SJCRH30 (cell line): ENCODE measurements around the gene ZFYVE28. TPM values are rescaled to one million over a fixed set of nuclear protein-coding genes. Genes with fewer than 3 reads are reported as not detected.

ENCODE experiments used
- DNase-seq, 2 experiments: peaks; one replicate each; pipeline ENCODE4 v3.0.0-alpha.2; 2015 to 2020
- H3K27ac ChIP-seq: fragments of 250-450 bp; sonication (Bioruptor Pico); 2 replicates; pipeline ENCODE4 v1.5.1; 2020; ENCODE audit warnings: mild to moderate bottlenecking, moderate library complexity
- H3K27me3 ChIP-seq: fragments of 250-450 bp; sonication (Bioruptor Pico); 2 replicates; pipeline ENCODE4 v1.5.1; 2020; ENCODE audit warnings: mild to moderate bottlenecking, moderate library complexity
- H3K36me3 ChIP-seq: fragments of 250-450 bp; sonication (Bioruptor Pico); 2 replicates; pipeline ENCODE4 v1.5.1; 2020; ENCODE audit warnings: mild to moderate bottlenecking, moderate library complexity
- H3K4me1 ChIP-seq: fragments of 250-450 bp; sonication (Bioruptor Pico); 2 replicates; pipeline ENCODE4 v1.5.1; 2020; ENCODE audit warnings: mild to moderate bottlenecking, moderate library complexity
- H3K4me3 ChIP-seq: fragments of 250-450 bp; sonication (Bioruptor Pico); 2 replicates; pipeline ENCODE4 v1.5.1; 2020; ENCODE audit warnings: mild to moderate bottlenecking, moderate library complexity
- H3K9me3 ChIP-seq: fragments of 250-450 bp; sonication (Bioruptor Pico); replicated peaks from 2 replicates; pipeline ENCODE4 v1.5.1; 2020; ENCODE audit warnings: mild to moderate bottlenecking, moderate library complexity
- total RNA-seq: library from RNA; depleted of rRNA; stranded (reverse); fragments of >200 nt; shearing (Covaris generic); gene quantifications from 2 replicates; pipeline ENCODE4 v1.2.3, GENCODE V29; 2014

Gene ZFYVE28
- total RNA-seq, 1 experiment from 2014 or later = not detected

- no peaks in the 10 kb centered on the region for H3K27me3 ChIP-seq
- no peaks in the 10 kb centered on the region for H3K9me3 ChIP-seq
- H3K4me1 ChIP-seq = no peaks in the 10 kb centered on the region
- no peak overlapping the region for H3K27ac ChIP-seq
- H3K36me3 ChIP-seq = no peaks in the 10 kb centered on the region
- H3K4me3 ChIP-seq = no peak overlapping the region
- DNase-seq = no peak
Measured at GRCh38 chr4:2257361-2258081, 160.9 kb downstream of the ZFYVE28 start.

- H3K4me3 ChIP-seq = no peak overlapping the region
- H3K9me3 ChIP-seq = no peaks in the 10 kb centered on the region
- H3K4me1 ChIP-seq = no peaks in the 10 kb centered on the region
- no peaks in the 10 kb centered on the region for H3K27me3 ChIP-seq
- no peak overlapping the region for H3K27ac ChIP-seq
- no peak for DNase-seq
- H3K36me3 ChIP-seq = no peaks in the 10 kb centered on the region
Measured at GRCh38 chr4:2256781-2257191, 161.7 kb downstream of the ZFYVE28 start.

- Histone ChIP-seq H3K4me1 (no peaks in the 10 kb centered on the region), H3K27me3 (no peaks in the 10 kb centered on the region), H3K27ac (no peak overlapping the region), H3K4me3 (no peak overlapping the region), H3K36me3 (no peaks in the 10 kb centered on the region), H3K9me3 (no peaks in the 10 kb centered on the region)
- no peak for DNase-seq
Measured at GRCh38 chr4:2256156-2256731, 162.2 kb downstream of the ZFYVE28 start.

- no peak overlapping the region for H3K27ac ChIP-seq
- peak in 1 of 2 experiments; percentile 3 for DNase-seq
Measured at GRCh38 chr4:2255501-2256155, 162.8 kb downstream of the ZFYVE28 start.

GRCh38 chr4:2254665-2255500 is 163.6 kb downstream of the ZFYVE28 start:
- Histone ChIP-seq H3K27me3 (no peaks in the 10 kb centered on the region), H3K4me3 (no peak overlapping the region), H3K36me3 (no peaks in the 10 kb centered on the region), H3K9me3 (no peaks in the 10 kb centered on the region), H3K27ac (no peak overlapping the region), H3K4me1 (no peaks in the 10 kb centered on the region)
- DNase-seq = no peak

More at GRCh38 chr4:2255501-2256155, 162.8 kb downstream of the ZFYVE28 start:
- H3K36me3 ChIP-seq = no peaks in the 10 kb centered on the region
- H3K9me3 ChIP-seq = no peaks in the 10 kb centered on the region
- no peaks in the 10 kb centered on the region for H3K27me3 ChIP-seq
- no peak overlapping the region for H3K4me3 ChIP-seq
- no peaks in the 10 kb centered on the region for H3K4me1 ChIP-seq

- Histone ChIP-seq H3K9me3 (no peaks in the 10 kb centered on the region), H3K4me3 (no peak overlapping the region), H3K27me3 (no peaks in the 10 kb centered on the region), H3K27ac (no peak overlapping the region), H3K36me3 (no peaks in the 10 kb centered on the region), H3K4me1 (no peaks in the 10 kb centered on the region)
- DNase-seq = no peak
Measured at GRCh38 chr4:2253160-2254084, 165.0 kb downstream of the ZFYVE28 start.

GRCh38 chr4:2252530-2253091 is 165.8 kb downstream of the ZFYVE28 start:
- H3K4me1 ChIP-seq = no peaks in the 10 kb centered on the region
- H3K4me3 ChIP-seq = no peak overlapping the region
- no peaks in the 10 kb centered on the region for H3K27me3 ChIP-seq
- H3K27ac ChIP-seq = no peak overlapping the region
- DNase-seq = no peak
- H3K9me3 ChIP-seq = no peaks in the 10 kb centered on the region
- no peaks in the 10 kb centered on the region for H3K36me3 ChIP-seq

GRCh38 chr4:2251795-2252529 is 166.5 kb downstream of the ZFYVE28 start:
- DNase-seq = no peak
- no peak overlapping the region for H3K27ac ChIP-seq
- no peaks in the 10 kb centered on the region for H3K36me3 ChIP-seq
- H3K4me3 ChIP-seq = no peak overlapping the region
- no peaks in the 10 kb centered on the region for H3K9me3 ChIP-seq
- H3K4me1 ChIP-seq = no peaks in the 10 kb centered on the region
- no peaks in the 10 kb centered on the region for H3K27me3 ChIP-seq

GRCh38 chr4:2251073-2251794 is 167.2 kb downstream of the ZFYVE28 start:
- DNase-seq = peak in 1 of 2 experiments; percentile 5
- no peak overlapping the region for H3K4me3 ChIP-seq
- H3K27ac ChIP-seq = no peak overlapping the region
- no peaks in the 10 kb centered on the region for H3K4me1 ChIP-seq
- H3K9me3 ChIP-seq = no peaks in the 10 kb centered on the region
- no peaks in the 10 kb centered on the region for H3K27me3 ChIP-seq
- H3K36me3 ChIP-seq = no peaks in the 10 kb centered on the region

GRCh38 chr4:2250357-2251072 is 167.9 kb downstream of the ZFYVE28 start:
- H3K36me3 ChIP-seq = no peaks in the 10 kb centered on the region
- H3K4me1 ChIP-seq = no peaks in the 10 kb centered on the region
- H3K4me3 ChIP-seq = no peak overlapping the region
- no peak for DNase-seq
- H3K27me3 ChIP-seq = no peaks in the 10 kb centered on the region
- H3K27ac ChIP-seq = no peak overlapping the region
- no peaks in the 10 kb centered on the region for H3K9me3 ChIP-seq

GRCh38 chr4:2249526-2250356 is 168.7 kb downstream of the ZFYVE28 start:
- Histone ChIP-seq H3K9me3 (no peaks in the 10 kb centered on the region), H3K4me3 (no peak overlapping the region), H3K27me3 (no peaks in the 10 kb centered on the region), H3K27ac (no peak overlapping the region), H3K4me1 (no peaks in the 10 kb centered on the region), H3K36me3 (no peaks in the 10 kb centered on the region)
- no peak for DNase-seq
